ENCODE measurements around the gene CCL4L2.
"Not testable (repeated sequence)": the region's sequence is repeated elsewhere in the genome, so short reads cannot be mapped to it uniquely, and the experiment has no call there.

The CCL4L2 gene

GRCh38 chr17:36209575-36209974, 1.3 kb upstream of the CCL4L2 start:
- Histone ChIP-seq H3K4me3 (ENCODE audit: low read depth, low read length) (no peak overlapping the region), H3K36me3 (replicated peaks) (no peaks in the 10 kb centered on the region), H3K27ac (no peak overlapping the region), H3K27me3 (replicated peaks) (no peaks in the 10 kb centered on the region)
- no peak for TF ChIP-seq CTCF (IDR thresholded peaks at IDR 0.05; ENCODE audit: low read depth, low read length, missing control alignments)
- in situ Hi-C loops (cut with HindIII; ENCODE audit: low pct_ligation_motif_present, low sequenced_read_pairs) = no loop called here
- no peak for DNase-seq

DNA sequence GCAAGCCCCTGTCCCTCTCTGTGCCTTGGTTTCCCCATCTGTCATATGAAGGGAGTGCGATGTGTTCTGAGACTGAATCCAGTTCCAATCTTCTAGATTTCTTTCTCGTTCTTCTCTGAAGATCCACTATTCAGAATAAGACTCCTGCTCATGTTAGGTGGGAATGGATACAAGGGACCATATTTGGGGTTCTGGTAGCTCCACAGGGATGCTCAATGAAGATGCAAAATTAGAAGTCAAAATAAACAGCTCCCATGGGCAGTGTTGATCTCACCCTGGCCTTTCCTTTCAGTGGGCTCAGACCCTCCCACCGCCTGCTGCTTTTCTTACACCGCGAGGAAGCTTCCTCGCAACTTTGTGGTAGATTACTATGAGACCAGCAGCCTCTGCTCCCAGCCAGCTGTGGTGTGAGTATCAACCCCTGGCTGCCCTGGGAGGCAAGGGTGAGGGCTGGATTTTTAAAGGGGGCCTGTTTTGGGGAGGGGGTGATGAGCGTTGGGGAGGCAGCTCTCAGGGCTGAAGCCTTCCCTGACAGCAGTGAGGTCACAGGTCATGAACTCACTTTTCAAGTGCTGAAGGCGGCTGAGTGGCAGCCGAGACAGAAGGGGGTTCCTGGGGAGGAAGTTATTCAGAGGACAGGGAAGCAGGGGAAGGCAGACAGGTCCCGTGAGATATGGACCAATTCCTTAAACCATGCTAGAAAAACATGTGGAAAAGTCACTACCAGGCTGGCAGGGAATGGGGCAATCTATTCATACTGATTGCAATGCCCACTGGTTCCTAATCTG, 815 bp downstream of the CCL4L2 start:
- H3K4me3 ChIP-seq (ENCODE audit: low read depth, low read length) = not testable (repeated sequence)

GRCh38 chr17:36212272-36212605, 1.4 kb downstream of the CCL4L2 start:
- Histone ChIP-seq H3K27me3 (replicated peaks) (no peaks in the 10 kb centered on the region), H3K4me3 (ENCODE audit: low read depth, low read length) (no peak overlapping the region), H3K36me3 (replicated peaks) (no peaks in the 10 kb centered on the region), H3K27ac (no peak overlapping the region)
- in situ Hi-C loops (cut with HindIII; ENCODE audit: low pct_ligation_motif_present, low sequenced_read_pairs) = no loop called here
- no peak for DNase-seq
- TF ChIP-seq CTCF (IDR thresholded peaks at IDR 0.05; ENCODE audit: low read depth, low read length, missing control alignments) = no peak

More for the DNA sequence above, 815 bp downstream of the CCL4L2 start:
- H3K36me3 ChIP-seq (replicated peaks); H3K27ac ChIP-seq; in situ Hi-C loops (cut with HindIII; ENCODE audit: low pct_ligation_motif_present, low sequenced_read_pairs); H3K27me3 ChIP-seq (replicated peaks); DNase-seq: not testable (repeated sequence)

- no peaks in the 10 kb centered on the region for H3K36me3 ChIP-seq (replicated peaks)
- H3K27me3 ChIP-seq (replicated peaks) = no peaks in the 10 kb centered on the region
- no peak for DNase-seq
- no peak overlapping the region for H3K27ac ChIP-seq
- TF ChIP-seq CTCF (IDR thresholded peaks at IDR 0.05; ENCODE audit: low read depth, low read length, missing control alignments) = no peak
- H3K4me3 ChIP-seq (ENCODE audit: low read depth, low read length) = no peak overlapping the region
- in situ Hi-C loops (cut with HindIII; ENCODE audit: low pct_ligation_motif_present, low sequenced_read_pairs) = no loop called here
Measured at GRCh38 chr17:36212966-36213365, 2.1 kb downstream of the CCL4L2 start.

GRCh38 chr17:36213695-36214094, 2.8 kb downstream of the CCL4L2 start:
- H3K27ac ChIP-seq = no peak overlapping the region
- in situ Hi-C loops (cut with HindIII; ENCODE audit: low pct_ligation_motif_present, low sequenced_read_pairs) = no loop called here

DNA sequence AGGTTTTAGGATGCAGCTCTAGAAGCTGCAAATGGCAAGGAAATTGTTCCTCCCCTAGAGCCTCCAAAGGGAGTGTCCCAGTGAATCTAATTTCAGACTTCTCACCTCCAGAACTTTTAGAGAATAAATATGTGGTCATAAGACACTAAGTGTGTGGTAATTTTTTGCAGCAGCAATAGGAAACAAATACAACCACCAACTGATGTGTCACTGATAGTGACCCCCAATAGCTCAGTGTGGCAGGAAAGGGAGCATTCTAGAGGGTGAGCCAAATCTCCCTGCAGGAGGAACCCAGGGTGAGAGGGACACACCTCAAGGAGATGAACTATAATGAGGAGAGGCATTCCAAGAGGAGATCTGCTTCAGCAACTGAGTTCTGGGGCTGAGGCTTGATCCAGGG, 4.1 kb downstream of the CCL4L2 start:
- Histone ChIP-seq H3K36me3 (replicated peaks) (no peaks in the 10 kb centered on the region), H3K4me3 (ENCODE audit: low read depth, low read length) (no peak overlapping the region), H3K27ac (no peak overlapping the region), H3K27me3 (replicated peaks) (no peaks in the 10 kb centered on the region)
- no peak for DNase-seq
- in situ Hi-C loops (cut with HindIII; ENCODE audit: low pct_ligation_motif_present, low sequenced_read_pairs) = no loop called here
- no peak for TF ChIP-seq CTCF (IDR thresholded peaks at IDR 0.05; ENCODE audit: low read depth, low read length, missing control alignments)

More at GRCh38 chr17:36213695-36214094, 2.8 kb downstream of the CCL4L2 start:
- Histone ChIP-seq H3K4me3 (ENCODE audit: low read depth, low read length) (no peak overlapping the region), H3K27me3 (replicated peaks) (no peaks in the 10 kb centered on the region), H3K36me3 (replicated peaks) (no peaks in the 10 kb centered on the region)
- no peak for DNase-seq
- no peak for TF ChIP-seq CTCF (IDR thresholded peaks at IDR 0.05; ENCODE audit: low read depth, low read length, missing control alignments)

GRCh38 chr17:36215406-36216308, 4.8 kb downstream of the CCL4L2 start:
- H3K36me3 ChIP-seq (replicated peaks); in situ Hi-C loops (cut with HindIII; ENCODE audit: low pct_ligation_motif_present, low sequenced_read_pairs); H3K27me3 ChIP-seq (replicated peaks): not testable (repeated sequence)

DNA sequence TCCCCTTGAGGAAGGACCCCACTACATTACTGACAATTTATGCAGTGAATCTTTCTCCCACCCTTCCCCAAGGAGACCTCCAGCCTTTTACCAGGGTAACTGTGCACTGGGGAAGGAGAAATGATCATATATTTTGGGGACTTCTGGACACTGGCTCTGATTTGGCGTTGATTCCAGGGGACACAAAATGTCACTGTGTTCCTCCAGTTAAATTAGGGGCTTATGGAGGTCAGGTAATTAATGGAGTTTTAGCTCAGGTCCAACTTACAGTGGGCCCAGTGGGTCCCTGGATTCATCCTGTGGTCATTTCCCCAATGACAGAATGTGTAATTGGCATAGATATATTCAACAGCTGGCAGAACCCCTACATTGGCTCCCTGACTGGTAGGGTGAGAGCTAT, 8.7 kb downstream of the CCL4L2 start:
- H3K27ac ChIP-seq; H3K27me3 ChIP-seq (replicated peaks); DNase-seq; H3K36me3 ChIP-seq (replicated peaks); in situ Hi-C loops (cut with HindIII; ENCODE audit: low pct_ligation_motif_present, low sequenced_read_pairs); H3K4me3 ChIP-seq (ENCODE audit: low read depth, low read length): not testable (repeated sequence)

More at GRCh38 chr17:36215406-36216308, 4.8 kb downstream of the CCL4L2 start:
- not testable (repeated sequence) for H3K27ac ChIP-seq; H3K4me3 ChIP-seq (ENCODE audit: low read depth, low read length); DNase-seq

Data from brain microvascular endothelial cell (primary cell).